HG03565 (cell line): Measurements from ENCODE around the gene RNF130.

Experiments
- ATAC-seq: cut with Tn5 transposase; IDR thresholded peaks from one replicate; pipeline ENCODE4 v1.9.1; 2021; ENCODE audit warnings: mild to moderate bottlenecking, moderate library complexity; ENCODE audit not compliant: unreplicated experiment

Gene RNF130

DNA sequence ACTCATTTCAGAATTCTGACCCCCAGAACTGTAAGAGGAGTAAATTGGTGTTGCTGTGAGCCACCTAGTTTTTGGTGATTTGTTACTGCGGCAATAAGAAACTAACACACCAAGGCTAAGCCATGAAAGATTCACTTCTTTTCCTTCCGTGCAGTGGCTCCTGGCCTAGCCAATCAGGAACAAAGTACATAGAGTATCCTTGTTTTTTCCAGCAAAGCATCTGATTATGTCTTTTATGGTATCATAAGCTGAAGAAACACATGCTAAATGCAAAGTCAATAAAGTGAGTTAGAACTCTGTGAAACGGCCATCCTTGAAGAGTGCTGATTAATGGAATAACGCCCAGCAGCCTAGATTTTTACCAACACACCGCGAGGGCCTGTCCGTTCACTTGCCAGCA lies 11.4 kb downstream of the RNF130 start:
- ATAC-seq: no peak

DNA sequence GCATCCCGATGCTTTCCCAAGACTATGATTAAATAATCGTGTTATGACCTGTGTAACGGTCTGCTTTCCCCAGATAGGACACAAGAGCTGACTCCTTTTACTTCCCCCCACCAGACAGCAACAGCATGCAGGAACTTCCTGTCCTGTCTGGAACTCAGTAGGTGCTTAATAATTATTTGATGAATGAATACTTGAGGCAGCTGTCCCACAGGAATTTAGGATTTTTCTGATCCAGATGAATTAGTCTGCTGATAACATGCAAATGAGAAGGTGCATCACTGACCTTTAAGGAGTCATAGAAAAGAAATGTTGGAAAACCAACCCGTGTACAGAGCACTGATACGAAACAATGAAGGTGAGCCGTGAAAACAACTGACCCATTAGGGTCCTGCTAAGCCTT lies 12.2 kb downstream of the RNF130 start:
- ATAC-seq: no peak

DNA sequence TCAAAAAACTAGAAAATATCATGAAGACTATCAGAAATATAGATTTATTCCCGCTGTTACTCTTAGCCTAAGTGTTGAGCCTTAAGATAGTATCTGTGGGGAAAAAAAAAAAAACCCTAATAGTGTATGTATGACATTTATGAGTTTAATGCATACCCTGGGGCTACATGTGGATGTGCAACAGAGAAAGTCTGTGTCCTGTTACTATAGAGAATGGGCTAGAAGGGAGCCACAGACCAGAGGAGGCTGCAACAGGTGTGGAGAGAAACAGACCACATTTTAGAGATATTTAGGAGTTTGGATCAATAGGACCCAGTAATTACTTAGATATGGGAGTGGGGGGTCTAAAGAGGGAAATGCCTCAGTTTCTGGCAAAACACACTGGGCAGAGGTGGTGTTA lies 15.4 kb downstream of the RNF130 start:
- no peak for ATAC-seq

DNA sequence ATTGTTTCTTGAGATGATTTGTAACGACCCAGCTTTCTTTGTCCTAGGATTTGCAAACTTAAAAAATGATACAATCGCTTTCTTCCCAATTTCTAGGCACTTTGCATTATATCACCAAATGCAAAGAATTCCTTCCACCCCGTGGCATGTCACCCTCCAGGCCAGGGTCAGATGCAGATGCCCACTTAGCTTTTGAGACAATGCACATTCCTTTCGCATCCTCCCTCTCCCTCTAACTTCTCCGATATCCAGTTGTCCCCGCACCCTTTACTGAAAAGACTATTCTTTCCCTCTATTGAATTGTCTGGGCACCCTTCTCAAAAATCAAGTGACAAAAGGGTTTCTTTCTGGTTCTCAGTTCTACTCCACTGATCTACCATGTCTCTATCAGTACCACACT lies 17.3 kb downstream of the RNF130 start:
- ATAC-seq: no peak

DNA sequence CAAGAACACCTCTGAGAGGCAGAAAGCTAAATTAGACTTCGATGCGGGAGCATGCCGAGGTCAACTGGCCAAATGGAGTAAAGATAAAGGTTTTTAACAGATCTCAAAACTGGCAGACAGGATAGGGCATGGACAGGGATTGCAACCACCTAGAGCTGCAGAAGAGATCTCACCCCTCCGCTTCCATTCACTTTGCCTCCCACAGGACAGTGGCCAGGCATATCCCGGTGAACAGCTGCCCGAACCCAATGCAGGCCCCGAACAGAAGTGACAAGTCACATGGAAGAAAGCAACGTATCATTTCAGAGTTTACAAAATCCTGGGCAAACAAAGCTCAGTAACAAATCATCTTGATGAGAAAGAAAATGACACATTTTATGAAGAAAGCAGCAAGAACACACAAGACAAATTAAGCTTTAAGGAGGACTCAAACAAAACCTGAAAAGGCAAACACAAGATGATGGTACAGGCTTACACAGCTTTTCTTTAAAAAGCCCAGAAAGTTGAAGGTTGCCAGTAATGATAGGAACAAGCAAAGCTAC lies 18.4 kb downstream of the RNF130 start:
- no peak for ATAC-seq

DNA sequence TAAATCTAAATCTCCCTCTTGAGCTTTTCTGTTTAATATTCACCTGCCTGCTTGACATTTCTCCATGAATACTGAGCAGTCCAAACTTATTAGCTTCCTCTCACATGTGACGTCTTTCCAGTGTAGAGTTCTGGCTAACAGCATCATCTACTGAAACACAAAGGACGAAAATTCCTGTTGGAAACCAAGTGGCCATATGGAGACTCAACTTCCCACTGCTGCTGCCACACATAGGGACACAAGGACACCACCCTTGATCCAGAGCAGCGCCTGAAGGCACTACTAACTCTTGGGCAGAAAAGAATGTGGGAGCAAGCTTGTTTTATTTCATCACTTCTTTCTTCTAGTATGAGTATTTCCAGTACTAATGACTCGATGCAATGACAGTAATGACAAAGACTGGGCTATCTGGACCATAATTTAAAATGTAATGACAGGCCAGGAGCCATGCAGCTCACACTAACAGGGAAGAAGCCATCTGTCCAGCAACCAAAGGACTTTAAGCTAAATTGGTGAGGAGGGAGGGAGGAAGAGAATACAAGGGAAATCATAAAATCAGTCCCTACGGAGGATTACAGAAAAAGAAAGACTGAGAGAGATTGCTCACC lies 19.2 kb downstream of the RNF130 start:
- no peak for ATAC-seq

DNA sequence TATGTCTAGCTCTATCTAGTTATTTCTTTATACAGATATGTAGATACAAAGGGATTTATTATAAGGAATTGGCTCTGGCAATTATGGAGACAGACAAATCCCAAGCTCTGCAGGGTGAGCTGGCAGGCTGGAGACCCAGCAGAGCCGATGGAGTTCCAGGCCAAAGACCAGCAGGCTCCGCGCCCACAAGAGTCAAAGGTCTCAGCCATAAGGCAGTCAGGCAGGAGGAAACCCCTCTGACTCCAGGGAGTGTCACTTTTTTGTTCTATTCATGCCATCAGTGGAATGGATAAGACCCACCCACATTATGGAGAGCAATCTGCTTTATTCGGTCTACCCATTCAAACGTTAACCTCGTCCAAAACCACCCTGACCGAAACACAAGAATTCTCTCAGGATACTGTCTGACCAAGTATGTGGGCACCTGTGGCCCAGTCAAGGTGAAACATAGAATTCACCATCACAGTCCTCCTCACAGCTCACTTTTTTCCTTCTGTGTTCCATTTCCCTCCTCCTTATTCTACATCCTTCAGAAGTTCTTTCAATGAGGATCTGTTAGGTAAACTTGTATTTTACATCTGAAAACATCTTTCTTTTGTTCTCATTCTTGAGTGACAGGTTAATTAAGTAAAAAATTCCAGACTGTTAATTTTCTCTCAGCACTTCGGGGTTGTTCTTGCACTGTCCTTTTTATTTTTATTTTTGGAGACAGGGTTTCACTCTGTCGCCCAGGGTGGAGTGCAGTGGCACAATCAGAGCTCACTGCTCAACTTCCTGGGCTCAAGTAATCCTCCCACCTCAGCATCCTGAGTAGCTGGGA lies 21.2 kb downstream of the RNF130 start:
- ATAC-seq: no peak

DNA sequence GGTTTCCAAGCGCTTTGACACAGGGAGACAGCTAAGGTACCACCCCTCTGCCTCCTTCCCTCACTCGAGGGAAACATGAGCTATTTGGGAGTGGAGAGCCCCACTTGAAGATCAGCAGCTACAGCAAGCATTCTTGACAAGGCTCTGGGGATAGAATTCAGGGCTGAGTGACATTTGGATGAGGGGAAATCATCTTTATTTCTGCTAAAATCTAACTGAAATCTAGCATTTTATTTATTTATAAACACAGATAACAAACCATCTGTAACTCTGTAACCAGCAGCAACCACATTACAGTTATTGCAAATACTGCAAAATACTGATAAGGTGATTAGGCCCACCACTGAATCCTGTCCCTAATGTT lies 22.4 kb downstream of the RNF130 start:
- ATAC-seq: no peak

DNA sequence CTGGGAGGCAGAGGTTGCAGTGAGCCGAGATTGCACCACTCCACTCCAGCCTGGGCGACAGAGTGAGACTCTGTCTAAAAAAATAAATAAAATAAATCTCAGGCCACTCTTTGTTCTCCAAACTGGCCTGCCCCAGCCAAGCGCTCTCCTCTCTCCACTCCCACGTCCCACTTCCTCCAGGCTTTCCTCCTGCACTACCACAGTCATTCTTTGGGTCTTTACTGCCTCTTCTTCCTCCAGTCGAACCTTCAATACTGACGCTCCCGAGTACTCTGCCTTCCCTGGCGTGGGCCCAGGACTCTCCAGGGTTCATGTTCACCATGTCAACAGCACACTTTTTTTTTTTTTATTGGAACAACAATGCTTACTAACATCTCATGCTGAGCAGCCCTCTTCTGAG lies 23.9 kb downstream of the RNF130 start:
- ATAC-seq: no peak

DNA sequence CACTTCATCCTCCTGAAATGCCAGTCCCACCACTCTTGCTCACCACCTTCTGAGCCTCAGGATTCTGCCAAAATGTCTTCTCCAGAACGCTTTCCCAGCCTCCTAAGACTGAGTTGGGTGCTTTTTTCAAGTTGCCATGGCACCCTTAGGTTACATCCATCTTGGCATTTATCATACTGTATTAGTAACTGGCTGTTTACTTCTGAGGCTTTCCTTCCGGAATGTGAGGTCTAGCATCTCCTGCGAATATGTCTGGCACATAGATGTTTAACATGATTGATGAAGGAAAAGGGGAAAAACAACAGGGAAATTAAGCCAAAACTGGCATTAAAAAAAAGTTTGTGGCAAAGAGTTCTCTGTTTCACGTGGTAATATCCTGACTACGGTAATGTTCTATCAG lies 24.9 kb downstream of the RNF130 start:
- no peak for ATAC-seq

DNA sequence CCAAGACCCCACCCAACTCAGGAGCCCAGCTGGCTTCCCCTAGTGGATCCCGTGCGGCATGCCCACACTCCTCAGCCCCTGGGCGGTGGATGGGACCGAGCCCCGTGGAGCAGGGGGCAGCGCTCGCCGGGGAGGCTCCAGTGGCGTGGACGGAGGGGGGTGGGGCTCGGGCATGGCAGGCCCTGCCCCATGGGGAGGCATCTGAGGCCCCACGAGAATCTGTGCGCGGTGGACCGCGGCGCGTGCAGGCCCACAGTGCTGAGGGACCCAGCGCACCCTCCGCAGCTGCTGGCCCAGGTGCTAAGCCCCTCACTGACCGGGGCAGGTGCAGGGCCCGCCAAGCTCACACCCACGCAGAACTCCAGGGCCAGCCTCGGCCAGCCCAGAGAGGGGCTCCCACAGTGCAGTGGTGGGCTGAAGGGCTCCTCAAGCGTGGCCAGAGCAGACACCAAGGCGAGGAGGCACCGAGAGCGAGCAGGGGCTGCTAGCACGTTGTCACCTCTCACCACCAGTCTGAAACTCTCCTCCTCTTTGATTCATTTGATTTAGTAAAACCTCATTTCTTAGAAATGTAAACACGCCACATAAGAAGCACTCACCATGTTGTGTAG lies 25.6 kb downstream of the RNF130 start:
- ATAC-seq: no peak

DNA sequence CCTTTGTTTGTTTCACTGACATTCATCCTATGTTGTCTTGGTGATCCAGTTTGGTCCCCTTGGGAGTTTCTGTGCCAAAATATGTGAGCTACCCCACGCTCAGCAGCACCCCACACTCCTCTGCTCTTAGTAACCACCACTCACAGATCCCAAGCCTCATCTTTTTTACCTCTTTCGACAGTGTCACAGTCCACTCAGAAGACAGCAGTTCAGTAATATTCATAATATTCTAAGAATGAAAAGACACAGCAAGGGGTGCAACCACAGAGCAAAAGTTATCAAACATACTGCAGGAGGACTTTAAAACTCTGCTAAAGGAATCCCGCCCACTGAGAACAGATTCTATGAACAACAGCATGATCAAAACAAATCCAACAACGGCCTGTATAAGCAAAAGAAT lies 28.2 kb downstream of the RNF130 start:
- ATAC-seq: no peak

DNA sequence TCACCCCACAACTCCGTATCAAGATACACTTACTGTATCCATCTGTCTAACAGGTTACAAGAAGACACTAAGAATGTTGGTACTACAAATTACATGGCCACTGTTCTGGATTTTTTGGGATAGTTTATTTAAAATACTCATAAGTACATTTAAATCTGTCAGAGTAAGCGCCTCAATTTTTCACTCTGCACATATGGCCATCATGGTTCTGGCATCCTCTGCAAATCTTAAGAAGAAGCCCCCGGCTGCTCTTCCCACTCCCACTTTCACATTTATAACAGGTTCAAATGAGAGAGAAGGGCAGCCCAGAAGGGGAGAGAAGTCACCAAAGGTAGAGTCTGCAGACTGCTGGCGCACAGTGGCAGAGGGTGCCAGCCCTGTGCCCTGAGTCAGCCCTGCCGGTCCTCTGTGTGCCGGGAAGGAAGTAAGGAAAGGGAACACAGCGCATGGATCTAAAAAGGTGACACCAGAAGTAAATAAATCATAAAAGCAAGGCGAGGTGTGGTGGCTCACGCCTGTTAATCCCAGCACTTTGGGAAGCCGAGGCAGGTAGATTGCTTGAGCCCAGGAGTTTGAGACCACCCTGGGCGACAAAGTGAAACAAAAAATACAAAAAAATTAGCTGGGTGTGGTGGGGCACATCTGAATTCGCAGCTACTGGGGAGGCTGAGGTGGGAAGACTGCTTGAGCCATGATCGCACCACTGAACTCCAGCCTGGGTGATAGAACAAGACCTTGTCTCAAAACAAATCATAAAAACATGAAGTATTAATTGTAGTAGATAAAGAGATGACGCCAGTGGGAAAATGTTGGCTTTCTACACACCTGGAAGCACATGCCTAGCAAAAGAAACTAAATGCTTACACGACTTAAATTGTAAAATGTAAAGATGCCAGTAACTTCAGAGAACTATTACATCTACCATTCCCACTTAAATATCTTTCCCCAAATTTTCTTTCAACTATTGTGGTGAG lies 30.0 kb downstream of the RNF130 start:
- ATAC-seq: no peak

DNA sequence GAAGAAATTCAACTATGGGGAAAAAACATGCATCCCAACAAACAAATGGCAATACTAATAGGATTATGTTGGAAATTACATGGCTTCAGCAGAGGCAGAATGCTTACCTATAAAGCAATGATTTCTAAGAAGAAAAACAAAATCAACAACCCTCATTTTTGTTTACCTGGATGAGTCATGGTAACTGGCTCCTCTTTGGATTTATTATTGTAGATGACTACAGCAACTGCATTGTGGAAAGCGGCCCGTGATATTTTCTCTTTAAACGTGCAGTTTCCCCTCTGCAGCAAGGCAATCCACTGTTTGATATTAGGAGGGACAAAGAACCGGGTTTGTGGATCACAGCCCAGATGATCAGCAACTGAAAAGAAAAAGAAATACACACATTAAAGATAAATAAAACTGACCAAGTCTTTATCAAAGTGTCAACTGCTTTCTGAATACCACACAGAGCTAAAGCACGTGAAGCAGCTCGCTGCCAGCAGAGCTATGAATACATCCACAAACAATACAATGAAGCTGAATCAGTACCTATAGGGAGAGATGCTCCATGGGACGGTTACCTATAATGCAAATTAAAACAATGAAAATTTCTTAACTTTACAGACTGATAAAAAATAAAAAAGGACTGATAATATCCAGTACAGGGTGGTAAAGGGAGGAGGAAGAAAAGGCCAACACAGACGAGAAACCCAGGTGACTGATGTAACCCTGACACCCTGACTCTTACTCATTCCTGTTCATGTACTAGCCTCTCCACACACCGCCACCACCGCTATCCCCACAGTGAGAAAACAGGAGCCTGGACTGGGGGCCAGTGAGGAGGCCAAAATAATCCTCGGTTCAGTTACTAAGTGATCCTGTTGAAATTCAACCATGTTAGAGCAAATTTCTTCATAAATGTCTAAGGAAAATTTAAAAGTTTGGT lies 31.0 kb downstream of the RNF130 start:
- no peak for ATAC-seq

DNA sequence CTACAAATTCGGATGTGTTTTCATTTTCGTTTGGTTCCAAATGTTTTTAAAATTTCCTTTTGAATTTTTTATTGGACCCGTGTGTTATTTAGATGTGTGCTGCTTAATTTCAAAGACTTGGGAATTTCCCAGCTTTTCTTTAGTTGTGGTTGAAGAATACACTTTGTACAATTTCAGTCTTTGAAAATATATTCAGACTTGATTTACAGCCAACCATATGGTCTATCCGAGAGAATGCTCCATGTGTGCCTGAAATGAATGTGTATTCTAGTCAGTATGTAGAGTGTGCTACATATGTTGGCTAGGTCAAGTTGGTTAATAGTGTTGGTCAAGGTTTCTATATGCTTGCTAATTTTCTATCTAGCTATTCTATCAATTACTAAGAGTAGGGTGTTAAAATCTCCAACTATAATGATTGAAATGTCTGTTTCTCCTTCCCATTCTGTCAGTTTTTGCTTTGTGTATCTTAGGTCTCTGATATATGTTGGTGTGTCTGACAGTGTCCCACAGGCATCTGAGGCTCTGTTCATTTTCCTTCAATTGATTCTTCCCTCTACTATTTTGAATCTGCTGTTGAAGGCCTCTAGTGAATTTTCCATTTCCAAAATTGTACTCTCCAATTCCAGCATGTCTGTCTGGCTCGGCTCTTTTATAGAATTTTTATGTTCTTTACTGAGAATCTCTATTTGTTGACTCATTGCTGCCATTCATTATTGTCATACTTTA lies 36.2 kb downstream of the RNF130 start:
- ATAC-seq: no peak

DNA sequence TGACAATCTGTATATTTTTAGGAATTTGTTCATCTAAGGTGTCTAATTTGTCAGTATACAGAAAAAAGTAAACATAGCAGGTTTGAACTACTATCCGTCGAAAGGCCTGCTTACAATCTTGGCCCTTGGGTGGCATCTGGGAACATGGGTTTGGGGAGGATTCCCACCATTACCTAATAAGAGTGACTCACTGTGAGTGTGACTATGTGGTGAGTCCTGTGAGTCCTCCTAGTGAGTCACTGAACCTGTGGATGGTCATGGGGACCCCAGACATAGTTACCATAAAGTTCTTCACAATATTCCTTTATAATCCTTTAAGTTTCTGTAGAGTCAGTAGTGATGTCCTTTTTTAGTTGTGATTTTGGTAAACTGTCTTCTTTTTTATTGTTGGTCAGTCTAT lies 37.0 kb downstream of the RNF130 start:
- ATAC-seq: no peak

DNA sequence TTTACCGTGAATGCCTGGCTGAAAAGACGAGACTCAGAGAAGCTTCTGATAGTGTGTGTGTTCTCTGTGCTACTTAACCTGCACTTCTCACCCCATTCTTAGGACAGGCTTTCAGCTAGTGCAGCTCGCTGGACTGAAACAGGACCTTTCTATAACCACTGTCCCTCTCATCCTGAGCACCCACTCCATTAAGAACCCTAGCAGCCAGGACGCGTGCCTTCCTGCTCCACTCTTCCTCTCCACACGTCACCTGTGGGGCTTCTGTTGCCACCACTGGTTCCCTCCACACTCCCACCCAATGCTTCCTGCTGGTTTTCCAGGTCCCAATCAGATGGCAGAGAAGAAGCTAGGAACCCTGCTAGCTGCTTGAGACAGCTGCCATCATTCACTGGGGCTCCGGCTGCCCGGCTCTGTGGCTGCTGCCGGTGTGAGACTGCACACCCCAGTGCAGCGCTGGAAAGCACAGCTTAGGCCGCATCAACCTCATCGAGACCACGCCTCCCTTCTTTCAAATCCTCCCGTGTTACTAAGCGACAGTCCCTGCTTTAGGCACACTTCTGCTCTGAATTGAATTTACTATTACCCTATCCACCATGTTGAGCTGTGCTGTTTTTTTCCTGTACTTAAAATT lies 44.0 kb downstream of the RNF130 start:
- ATAC-seq: no peak

DNA sequence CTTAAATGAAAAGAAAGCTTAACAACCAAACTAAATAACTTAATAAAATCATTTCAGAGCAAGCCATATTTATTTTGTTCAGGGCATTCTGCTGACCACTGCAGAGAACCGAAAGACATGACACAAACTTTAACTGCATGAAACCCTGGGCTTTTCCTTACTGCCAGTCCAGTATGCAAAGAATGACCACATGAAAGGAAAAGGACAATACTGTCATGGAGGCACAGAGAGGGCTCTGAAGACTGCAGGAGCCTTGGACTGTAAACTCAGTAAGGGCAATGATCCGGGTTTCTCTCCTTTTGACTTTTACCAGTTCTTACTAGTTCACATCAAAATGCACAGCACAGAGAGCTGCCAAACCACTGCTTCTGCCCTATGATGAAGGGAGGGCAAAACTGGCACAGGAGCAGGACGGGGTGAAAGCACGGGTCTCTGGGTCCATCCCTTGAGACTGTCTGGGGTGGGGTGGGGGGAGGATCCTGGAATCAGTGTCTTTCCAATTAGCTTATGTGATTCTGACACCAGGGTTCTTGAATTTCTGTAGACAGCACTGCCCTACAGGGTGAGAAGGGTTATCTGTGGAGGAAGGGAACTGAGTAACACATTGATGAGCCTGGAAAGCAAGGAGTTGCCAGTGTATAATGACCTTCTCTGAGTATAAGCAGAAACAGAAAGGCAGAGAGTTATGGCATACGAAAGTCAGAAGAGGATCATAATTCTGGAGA lies 44.7 kb downstream of the RNF130 start:
- ATAC-seq: no peak
